T-cell (primary cell): ENCODE results near the gene FGF2. TPM values are rescaled to one million over a fixed set of nuclear protein-coding genes. Genes with fewer than 3 reads are reported as not detected.

Source experiments
- ATAC-seq, 4 experiments: fragments of 200-7000 bp in 3 of 4; fragments of 150-1000 bp in 1 of 4; cut with Tn5 transposase; replicated peaks in 1 of 4; 1 replicate in 3 of 4; 2 replicates in 1 of 4; pipeline ENCODE4 v1.10.0; 2021; ENCODE audit warnings: moderate library complexity in 3 of 4, mild to moderate bottlenecking in 2 of 4, moderate number of reproducible peaks in 1 of 4
- CTCF ChIA-PET, 2 donors: fragments of 300-600 bp; sonication (Branson Sonifier 250); formaldehyde crosslinking; loops; one replicate each; lab custom pipeline; 2022; ENCODE audit warnings: antibody characterized with exemption in 2 of 2; lab: Charles Lee
- POLR2A ChIA-PET, 2 donors: fragments of 300-600 bp; sonication (Branson Sonifier 250); formaldehyde crosslinking; loops; one replicate each; lab custom pipeline; 2022; ENCODE audit warnings: antibody characterized with exemption in 2 of 2; lab: Charles Lee
- DNase-seq, 35 experiments: peaks; one replicate each; pipeline versions ENCODE4 v3.0.0 to v3.0.0-alpha.2; 2013 to 2023
- H3K27ac ChIP-seq: one replicate; pipeline ENCODE4 v1.5.1; 2013; ENCODE audit warnings: low read length
- H3K27me3 ChIP-seq, 2 experiments: replicated peaks in 1 of 2; 1 replicate in 1 of 2; 2 replicates in 1 of 2; pipeline versions ENCODE4 v1.6.1 to v1.7.0; 2013; ENCODE audit warnings: low read length in 1 of 2, mixed read lengths in 1 of 2; ENCODE audit not compliant: control insufficient read depth in 2 of 2, insufficient read depth in 2 of 2; ENCODE audit errors: extremely low read depth in 1 of 2
- H3K36me3 ChIP-seq, 2 donors: 1 replicate in 1 of 2; 2 replicates in 1 of 2; pipeline versions ENCODE4 v1.6.1 to v1.7.0; 2013; ENCODE audit warnings: low read length in 1 of 2; ENCODE audit not compliant: control insufficient read depth in 2 of 2, insufficient read depth in 1 of 2; ENCODE audit errors: extremely low read depth in 1 of 2
- H3K4me1 ChIP-seq, 2 experiments: 1 replicate in 1 of 2; 2 replicates in 1 of 2; pipeline versions ENCODE4 v1.6.1 to v1.7.0; 2013; ENCODE audit warnings: low read length in 2 of 2, mixed read lengths in 1 of 2; ENCODE audit not compliant: insufficient read depth in 2 of 2, control insufficient read depth in 1 of 2; ENCODE audit errors: extremely low read depth in 1 of 2
- H3K4me3 ChIP-seq, 2 donors: 1 replicate in 1 of 2; 2 replicates in 1 of 2; pipeline versions ENCODE4 v1.5.1 to v1.7.0; 2013; ENCODE audit warnings: mild to moderate bottlenecking in 2 of 2, low read length in 1 of 2, moderate library complexity in 1 of 2; ENCODE audit not compliant: control insufficient read depth in 1 of 2; ENCODE audit errors: extremely low read depth in 1 of 2
- H3K9me3 ChIP-seq: 2 replicates; pipeline ENCODE4 v1.7.0; 2013
- H3K27ac Mint-ChIP-seq, 2 donors: one replicate each; pipeline ENCODE4 v1.8.0; 2020 to 2021; ENCODE audit warnings: mild to moderate bottlenecking in 2 of 2, mixed read lengths in 2 of 2
- H3K27me3 Mint-ChIP-seq, 2 donors: one replicate each; pipeline ENCODE4 v1.8.0; 2021 to 2022; ENCODE audit warnings: mixed read lengths in 2 of 2
- H3K36me3 Mint-ChIP-seq: one replicate; pipeline ENCODE4 v1.8.0; 2021; ENCODE audit warnings: mixed read lengths
- H3K4me1 Mint-ChIP-seq, 3 donors: one replicate each; pipeline ENCODE4 v1.8.0; 2020 to 2022; ENCODE audit warnings: mixed read lengths in 3 of 3, mild to moderate bottlenecking in 1 of 3
- H3K4me3 Mint-ChIP-seq, 3 donors: one replicate each; pipeline ENCODE4 v1.8.0; 2020 to 2022; ENCODE audit warnings: mild to moderate bottlenecking in 3 of 3, mixed read lengths in 3 of 3, moderate library complexity in 3 of 3
- H3K9me3 Mint-ChIP-seq, 3 donors: one replicate each; pipeline ENCODE4 v1.8.0; 2020 to 2022; ENCODE audit warnings: mixed read lengths in 3 of 3
- WGBS: methylation state at CpG from one replicate; pipeline ENCODE4 v1.1.5; 2013; ENCODE audit warnings: missing lambda C conversion rate; ENCODE audit not compliant: insufficient coverage; 5-methylcytosine and 5-hydroxymethylcytosine counted together
- total RNA-seq, 35 experiments: library from RNA in 6 of 35; stranded (reverse) in 6 of 35; fragments of 120-200 nt in 1 of 35; gene quantifications; one replicate each; pipeline versions ENCODE4 v1.2.1 to v1.2.4 and lab custom pipeline; 2013 to 2026

The FGF2 gene
- total RNA-seq, 5 donors from 2014 or later (not counting 1 experiment from before 2014, with no cell fraction given) = 0.13 to 0.23 (median 0.20) TPM; not detected in 2

DNA sequence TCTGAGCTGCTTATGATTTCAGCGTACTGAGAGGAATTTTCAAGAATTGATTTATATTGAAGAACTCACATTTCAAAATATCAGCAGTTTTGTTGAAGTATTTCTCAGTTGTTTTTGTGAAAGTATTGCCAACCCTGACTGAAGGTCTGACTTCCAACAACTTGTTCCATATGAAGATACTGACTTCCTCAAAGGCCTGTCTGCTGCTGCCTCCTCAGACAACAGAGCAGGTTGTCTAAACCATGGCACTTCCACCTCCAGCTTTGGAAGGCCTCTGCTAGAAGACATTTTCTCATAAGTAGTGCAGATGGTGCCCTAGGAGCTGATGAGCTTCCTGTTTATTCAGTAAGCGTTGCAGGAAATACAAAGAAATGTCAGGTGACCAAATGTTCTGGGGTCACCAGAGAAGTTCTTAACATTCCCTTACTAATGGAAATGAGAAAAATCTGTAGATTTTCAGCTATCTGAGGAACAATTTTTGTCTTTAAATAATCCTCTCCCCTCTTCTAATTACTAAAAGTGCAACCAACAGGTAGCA lies 28.8 kb downstream of the FGF2 start:
- Mint-ChIP-seq H3K27me3 (peaks cover 5 to 14% of the 10 kb centered on the region in 2 donors), H3K9me3 (no peaks in the 10 kb centered on the region), H3K36me3 (no peaks in the 10 kb centered on the region), H3K4me3 (no peak overlapping the region), H3K27ac (no peak overlapping the region), H3K4me1 (peaks cover 0 to 2% (median 0%) of the 10 kb centered on the region in 3 donors)
- no peaks in the 10 kb centered on the region for H3K27me3 ChIP-seq
- no CpG with 5 or more reads among the region's 2 CpGs for WGBS
- POLR2A ChIA-PET = no interaction called here
- no peaks in the 10 kb centered on the region for H3K4me1 ChIP-seq
- DNase-seq (no peak), ATAC-seq (no peak)
- CTCF ChIA-PET = interaction anchor here in 1 of 2 donors (0.6 kb wide), 1 partner anchor 77 kb away, joined by 3 read pairs; no protein-coding TSS in a partner anchor
- H3K36me3 ChIP-seq = no peaks in the 10 kb centered on the region
- no peak overlapping the region for H3K4me3 ChIP-seq
- no peaks in the 10 kb centered on the region for H3K9me3 ChIP-seq
- H3K27ac ChIP-seq = no peak overlapping the region

DNA sequence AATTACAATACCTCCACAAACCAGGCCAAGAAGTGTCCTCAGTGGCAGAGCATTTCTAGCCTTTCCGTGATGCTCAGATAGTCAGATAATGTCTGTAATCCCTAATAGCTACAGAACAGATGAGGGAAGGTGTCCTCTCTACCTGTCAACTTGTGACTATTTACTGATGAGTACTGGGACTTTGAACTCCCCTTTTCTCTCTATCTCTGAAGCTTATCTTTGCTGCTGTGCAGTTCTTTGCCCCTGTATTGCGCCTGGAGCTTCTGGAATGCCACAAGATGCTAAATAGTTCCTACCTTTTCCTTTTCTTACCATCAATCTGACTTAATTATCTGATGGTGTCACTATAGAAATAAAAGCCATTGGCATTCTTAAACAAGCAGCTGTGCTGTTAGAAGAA lies 30.5 kb downstream of the FGF2 start:
- no peaks in the 10 kb centered on the region for H3K9me3 Mint-ChIP-seq
- no peaks in the 10 kb centered on the region for H3K36me3 Mint-ChIP-seq
- H3K4me1 ChIP-seq = no peaks in the 10 kb centered on the region
- ATAC-seq = no peak
- no peak overlapping the region for H3K27ac Mint-ChIP-seq
- DNase-seq = no peak
- H3K27me3 ChIP-seq = no peaks in the 10 kb centered on the region
- no CpG with 5 or more reads among the region's 2 CpGs for WGBS
- H3K9me3 ChIP-seq = no peaks in the 10 kb centered on the region
- H3K27ac ChIP-seq = no peak overlapping the region
- no peak overlapping the region for H3K4me3 ChIP-seq
- H3K4me1 Mint-ChIP-seq = peaks cover 0 to 2% (median 0%) of the 10 kb centered on the region in 3 donors
- ChIA-PET POLR2A (no interaction called here), CTCF (interaction anchor here in 1 of 2 donors (0.5 kb wide), 1 partner anchor 100 kb away, joined by 4 read pairs; no protein-coding TSS in a partner anchor)
- no peak overlapping the region for H3K4me3 Mint-ChIP-seq
- H3K27me3 Mint-ChIP-seq = peaks cover 13 to 23% of the 10 kb centered on the region in 2 donors
- no peaks in the 10 kb centered on the region for H3K36me3 ChIP-seq

DNA sequence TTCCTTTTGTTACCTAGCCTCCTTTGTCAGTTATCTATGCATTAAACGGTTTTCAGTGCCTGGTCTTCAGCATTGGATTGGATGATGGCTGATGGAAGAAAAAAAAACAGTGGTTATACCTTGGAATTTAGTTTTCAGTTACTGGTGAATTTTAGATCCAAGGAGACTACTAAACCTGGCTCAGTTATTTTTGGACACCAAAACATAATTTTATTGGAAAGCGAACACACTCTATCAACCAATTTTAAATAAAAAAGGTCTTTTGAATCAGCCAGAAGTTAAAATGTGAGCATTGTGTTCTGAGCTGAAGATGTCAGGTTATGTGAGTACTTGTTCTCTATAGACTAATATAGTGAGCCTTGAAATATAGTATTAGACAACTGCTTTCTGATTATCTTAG lies 32.1 kb downstream of the FGF2 start:
- Histone ChIP-seq H3K4me1 (no peaks in the 10 kb centered on the region), H3K36me3 (no peaks in the 10 kb centered on the region), H3K27me3 (no peaks in the 10 kb centered on the region), H3K4me3 (no peak overlapping the region), H3K9me3 (no peaks in the 10 kb centered on the region), H3K27ac (no peak overlapping the region)
- H3K9me3 Mint-ChIP-seq = no peaks in the 10 kb centered on the region
- no peak overlapping the region for H3K4me3 Mint-ChIP-seq
- CTCF ChIA-PET = no interaction called here
- no peak for DNase-seq
- POLR2A ChIA-PET = no interaction called here
- peaks cover 0 to 2% (median 0%) of the 10 kb centered on the region in 3 donors for H3K4me1 Mint-ChIP-seq
- H3K36me3 Mint-ChIP-seq = no peaks in the 10 kb centered on the region
- no peak overlapping the region for H3K27ac Mint-ChIP-seq
- peaks cover 15 to 23% of the 10 kb centered on the region in 2 donors for H3K27me3 Mint-ChIP-seq
- no peak for ATAC-seq
- WGBS = 80% methylated on average over 1 of the region's 2 CpGs

DNA sequence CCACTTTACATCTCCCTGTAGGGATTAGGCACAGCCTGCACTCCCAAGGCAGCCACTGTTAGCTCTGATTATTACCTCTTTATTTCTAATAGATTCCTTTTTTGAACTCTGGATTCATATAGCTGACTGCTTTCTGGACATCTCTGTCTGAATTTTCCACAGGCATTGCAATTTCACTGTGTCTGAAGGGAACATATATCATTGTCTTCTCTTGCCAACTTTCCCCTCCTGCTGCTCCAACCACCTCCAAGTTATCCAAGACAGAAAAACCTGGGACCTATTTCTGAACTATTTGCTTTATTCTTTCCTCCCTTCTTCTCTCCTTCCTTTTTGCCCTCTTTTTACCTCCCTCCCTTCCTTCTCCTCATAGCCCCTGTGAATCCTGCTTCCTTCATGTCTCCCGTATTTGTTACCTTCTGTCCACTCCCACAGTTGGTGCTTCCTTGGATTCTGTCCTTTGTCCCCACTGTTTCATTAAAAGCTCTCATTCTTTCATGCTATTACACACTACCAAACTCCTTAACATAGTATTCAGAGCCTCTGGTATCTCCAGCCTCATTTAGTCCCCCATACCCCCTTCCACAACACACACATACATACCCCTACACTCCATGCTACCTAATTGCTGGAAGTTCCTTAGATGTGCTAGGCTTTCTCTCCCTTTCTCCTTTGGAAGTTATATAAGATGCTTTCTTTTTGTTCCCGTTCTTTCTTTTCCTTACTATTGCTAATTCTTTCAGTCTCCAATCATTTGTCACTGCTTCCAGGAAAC lies 34.7 kb downstream of the FGF2 start:
- ATAC-seq (no peak), DNase-seq (no peak)
- Mint-ChIP-seq H3K27ac (no peak overlapping the region), H3K36me3 (no peaks in the 10 kb centered on the region), H3K4me3 (no peak overlapping the region), H3K27me3 (peaks cover 13 to 20% of the 10 kb centered on the region in 2 donors), H3K9me3 (no peaks in the 10 kb centered on the region), H3K4me1 (no peaks in the 10 kb centered on the region)
- Histone ChIP-seq H3K4me1 (no peaks in the 10 kb centered on the region), H3K27me3 (peaks cover 0 to 2% of the 10 kb centered on the region in 2 experiments), H3K4me3 (no peak overlapping the region), H3K9me3 (no peaks in the 10 kb centered on the region), H3K27ac (no peak overlapping the region), H3K36me3 (no peaks in the 10 kb centered on the region)
- WGBS = 88% methylated on average over 1 of the region's 2 CpGs
- POLR2A ChIA-PET = no interaction called here
- CTCF ChIA-PET = no interaction called here

DNA sequence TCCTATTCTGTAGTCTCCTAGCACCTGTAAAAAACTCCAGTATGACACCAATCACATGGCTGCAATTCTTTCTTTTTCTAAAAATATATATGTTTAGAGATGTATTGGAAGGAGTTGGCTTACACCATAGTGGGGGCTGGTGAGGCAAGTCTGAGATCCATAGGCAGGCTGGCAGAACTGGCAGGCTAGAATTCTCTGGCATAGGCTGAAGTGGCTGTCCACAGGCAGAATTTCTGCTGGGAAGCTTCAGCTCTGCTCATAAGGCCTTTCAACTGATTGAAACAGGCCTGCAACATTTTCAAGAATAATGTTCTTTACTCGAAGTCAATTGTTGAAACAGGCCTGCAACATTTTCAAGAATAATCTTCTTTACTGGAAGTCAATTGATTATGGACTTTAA lies 37.0 kb downstream of the FGF2 start:
- 80% methylated on average over 1 of the region's 1 CpG for WGBS
- no peaks in the 10 kb centered on the region for H3K4me1 ChIP-seq
- ChIA-PET CTCF (no interaction called here), POLR2A (no interaction called here)
- H3K4me1 Mint-ChIP-seq = peaks cover 0 to 1% (median 0%) of the 10 kb centered on the region in 3 donors
- no peak for ATAC-seq
- H3K9me3 ChIP-seq = no peaks in the 10 kb centered on the region
- DNase-seq = no peak
- H3K27me3 Mint-ChIP-seq = peaks cover 11 to 20% of the 10 kb centered on the region in 2 donors
- no peak overlapping the region for H3K4me3 Mint-ChIP-seq
- H3K36me3 Mint-ChIP-seq = no peaks in the 10 kb centered on the region
- no peak overlapping the region for H3K27ac ChIP-seq
- H3K27me3 ChIP-seq = peaks cover 0 to 2% of the 10 kb centered on the region in 2 experiments
- no peak overlapping the region for H3K27ac Mint-ChIP-seq
- no peaks in the 10 kb centered on the region for H3K9me3 Mint-ChIP-seq
- H3K36me3 ChIP-seq = no peaks in the 10 kb centered on the region
- H3K4me3 ChIP-seq = no peak overlapping the region

DNA sequence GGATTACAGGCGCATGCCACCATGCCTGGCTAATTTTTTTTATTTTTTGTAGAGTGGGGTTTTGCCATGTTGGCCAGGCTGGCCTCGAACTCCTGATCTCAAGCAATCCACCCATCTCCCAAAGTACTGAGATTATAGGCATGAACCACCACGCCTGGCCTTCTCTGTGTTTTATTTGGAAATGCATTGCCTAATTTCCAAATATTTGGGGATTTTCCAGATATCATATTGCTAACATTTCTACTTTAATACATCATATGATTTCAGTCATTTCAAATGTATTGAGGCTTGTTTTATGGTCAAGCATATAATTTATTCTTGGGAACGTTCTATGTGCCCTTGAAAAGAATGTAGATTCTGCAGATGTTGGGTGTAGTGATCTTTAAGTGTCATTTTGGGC lies 38.8 kb downstream of the FGF2 start:
- Mint-ChIP-seq H3K4me1 (peaks cover 0 to 2% (median 0%) of the 10 kb centered on the region in 3 donors), H3K36me3 (no peaks in the 10 kb centered on the region), H3K9me3 (no peaks in the 10 kb centered on the region), H3K27me3 (peaks cover 13 to 23% of the 10 kb centered on the region in 2 donors), H3K27ac (no peak overlapping the region), H3K4me3 (no peak overlapping the region)
- Histone ChIP-seq H3K9me3 (no peaks in the 10 kb centered on the region), H3K4me3 (no peak overlapping the region), H3K36me3 (no peaks in the 10 kb centered on the region), H3K27me3 (peaks cover 0 to 2% of the 10 kb centered on the region in 2 experiments), H3K4me1 (no peaks in the 10 kb centered on the region), H3K27ac (no peak overlapping the region)
- CTCF ChIA-PET = no interaction called here
- POLR2A ChIA-PET = no interaction called here
- DNase-seq (no peak), ATAC-seq (no peak)
- WGBS = no CpG with 5 or more reads among the region's 4 CpGs
